HCT116 (cell line): ENCODE measurements around the gene TBL1X. TPM values are rescaled to one million over a fixed set of nuclear protein-coding genes. Genes with fewer than 3 reads are reported as not detected.

ENCODE experiments used
- ATAC-seq: fragments of 200-7000 bp; cut with Tn5 transposase; 2 replicates; pipeline ENCODE4 v1.9.1; 2020; ENCODE audit warnings: mild to moderate bottlenecking, moderate library complexity
- BruUV-seq: library from RNA; stranded (reverse); fragments of 400-500 nt; replicated peaks from 2 replicates; lab custom pipeline; 2021; lab: Mats Ljungman, UMichigan
- CTCF ChIA-PET: fragments of 300-600 bp; sonication (Branson Sonifier 250); formaldehyde crosslinking; loops from one replicate; lab custom pipeline; 2021; ENCODE audit warnings: antibody characterized with exemption; lab: Charles Lee
- POLR2A ChIA-PET: fragments of 300-600, 350-600 bp; sonication (Branson Sonifier 250); formaldehyde crosslinking; loops from one replicate; lab custom pipeline; 2021; ENCODE audit warnings: antibody characterized with exemption; lab: Charles Lee
- RAD21 ChIA-PET, 2 experiments: fragments of 300-600 bp; sonication (Branson Sonifier 250); formaldehyde crosslinking; loops; one replicate each; lab custom pipeline; 2023; ENCODE audit warnings: low total read pairs in 2 of 2; ENCODE audit not compliant: uncharacterized antibody in 2 of 2, unreplicated experiment in 2 of 2, low non-redundant PET in 1 of 2; lab: Charles Lee
- DNase-seq: peaks from one replicate; pipeline ENCODE4 v3.0.0-alpha.2; 2010; ENCODE audit warnings: low read depth, low spot score
- H2AFZ ChIP-seq: fragments of 200-600 bp; shearing (Covaris generic), sonication (generic); 2 replicates; pipeline ENCODE4 v1.6.1; 2017; ENCODE audit warnings: low read depth, mixed run types, mixed read lengths, antibody characterized with exemption, low read length; ENCODE audit not compliant: poor library complexity, severe bottlenecking
- H3K27ac ChIP-seq: 2 replicates; pipeline ENCODE4 v1.5.1; 2012; ENCODE audit warnings: low read depth, low read length
- H3K27me3 ChIP-seq: fragments of 200-600 bp; sonication (generic); 2 replicates; pipeline ENCODE4 v1.6.1; 2016; ENCODE audit warnings: mixed run types, low read length, mixed read lengths; ENCODE audit not compliant: insufficient read depth
- H3K36me3 ChIP-seq, 2 experiments: fragments of 200-500 bp in 1 of 2; fragments of 200-600 bp in 1 of 2; sonication (Bioruptor generic) in 1 of 2; sonication (generic) in 1 of 2; 2 replicates each; pipeline versions ENCODE4 v1.5.1 to v1.6.1; 2014 to 2016; ENCODE audit warnings: low read length in 2 of 2, inconsistent platforms in 1 of 2, mixed read lengths in 1 of 2, mixed run types in 1 of 2; ENCODE audit not compliant: insufficient read depth in 2 of 2, control insufficient read depth in 1 of 2
- H3K4me1 ChIP-seq, 2 experiments: fragments of 200-600 bp in 1 of 2; sonication (generic) in 1 of 2; 2 replicates each; pipeline versions ENCODE4 v1.5.1 to v1.6.1; 2012 to 2017; ENCODE audit warnings: low read length in 2 of 2, inconsistent platforms in 1 of 2, mild to moderate bottlenecking in 1 of 2, mixed read lengths in 1 of 2, mixed run types in 1 of 2, moderate library complexity in 1 of 2; ENCODE audit not compliant: insufficient read depth in 2 of 2, control insufficient read depth in 1 of 2
- H3K4me2 ChIP-seq: fragments of 200-600 bp; sonication (generic); 2 replicates; pipeline ENCODE4 v1.6.1; 2017; ENCODE audit warnings: mixed run types, low read length, mixed read lengths
- H3K4me3 ChIP-seq, 2 experiments: fragments of 200-600 bp in 1 of 2; sonication (generic) in 1 of 2; replicated peaks in 1 of 2; 2 replicates each; pipeline ENCODE4 v1.5.1; 2011 to 2016; ENCODE audit warnings: low read length in 2 of 2, control low read depth in 1 of 2, low read depth in 1 of 2, mild to moderate bottlenecking in 1 of 2, mixed read lengths in 1 of 2, mixed run types in 1 of 2
- H3K79me2 ChIP-seq: fragments of 200-600 bp; sonication (generic); 2 replicates; pipeline ENCODE4 v1.6.1; 2017; ENCODE audit warnings: mild to moderate bottlenecking, mixed run types, low read length, moderate library complexity, mixed read lengths; ENCODE audit not compliant: insufficient read depth
- H3K9ac ChIP-seq: fragments of 200-600 bp; sonication (generic); 2 replicates; pipeline ENCODE4 v1.6.1; 2016; ENCODE audit warnings: low read length, mixed read lengths
- H3K9me2 ChIP-seq: fragments of 200-600 bp; sonication (generic), shearing (Covaris generic); 2 replicates; pipeline ENCODE4 v1.6.1; 2017; ENCODE audit warnings: mixed run types, mild to moderate bottlenecking, moderate library complexity; ENCODE audit not compliant: insufficient read depth
- H3K9me3 ChIP-seq, 2 experiments: fragments of 200-500 bp in 1 of 2; fragments of 200-600 bp in 1 of 2; sonication (Bioruptor generic) in 1 of 2; sonication (generic) in 1 of 2; 2 replicates each; pipeline ENCODE4 v1.6.1; 2014 to 2017; ENCODE audit warnings: low read length in 2 of 2, mixed read lengths in 2 of 2, inconsistent platforms in 1 of 2, low read depth in 1 of 2, mild to moderate bottlenecking in 1 of 2, mixed run types in 1 of 2, moderate library complexity in 1 of 2; ENCODE audit not compliant: control insufficient read depth in 1 of 2, insufficient read depth in 1 of 2
- H4K20me1 ChIP-seq: fragments of 200-600 bp; sonication (generic), shearing (Covaris generic); 2 replicates; pipeline ENCODE4 v1.6.1; 2017; ENCODE audit warnings: mixed run types, mild to moderate bottlenecking, moderate library complexity; ENCODE audit not compliant: insufficient read depth
- ATF3 ChIP-seq: IDR thresholded peaks from 2 replicates; pipeline ENCODE4 v1.6.1; 2012
- CBX3 ChIP-seq: IDR thresholded peaks from 2 replicates; pipeline ENCODE4 v1.6.1; 2012; ENCODE audit warnings: low read depth
- CEBPB ChIP-seq: IDR thresholded peaks from 2 replicates; pipeline ENCODE4 v1.6.1; 2012; ENCODE audit warnings: low read depth
- CTCF ChIP-seq, 3 experiments: fragments of 200-600 bp in 1 of 3; sonication (generic) in 1 of 3; IDR thresholded peaks in 2 of 3; conservative IDR thresholded peaks in 1 of 3; 2 replicates each; pipeline ENCODE4 v1.5.1; 2012 to 2017; ENCODE audit warnings: low read depth in 2 of 3, low read length in 2 of 3, antibody characterized with exemption in 1 of 3, borderline replicate concordance in 1 of 3, control low read depth in 1 of 3, mild to moderate bottlenecking in 1 of 3, mixed read lengths in 1 of 3, mixed run types in 1 of 3, moderate library complexity in 1 of 3; ENCODE audit not compliant: insufficient read depth in 1 of 3
- EZH2phosphoT487 ChIP-seq: fragments of 200-600 bp; IDR thresholded peaks from 2 replicates; pipeline ENCODE4 v1.6.1; 2018; ENCODE audit warnings: antibody characterized with exemption, borderline replicate concordance
- POLR2AphosphoS5 ChIP-seq: IDR thresholded peaks from 2 replicates; pipeline ENCODE4 v1.6.1; 2011; ENCODE audit warnings: mild to moderate bottlenecking, low read depth, low read length, moderate library complexity
- REST ChIP-seq: IDR thresholded peaks from 2 replicates; pipeline ENCODE4 v1.6.1; 2012; ENCODE audit warnings: low read depth
- SRF ChIP-seq: IDR thresholded peaks from 2 replicates; pipeline ENCODE4 v1.6.1; 2012; ENCODE audit warnings: low read depth
- ZFX ChIP-seq: fragments of 450-650 bp; IDR thresholded peaks from 2 replicates; pipeline ENCODE4 v1.6.1; 2017
- intact Hi-C: fragments of 100-400 bp; cut with micrococcal nuclease; formaldehyde crosslinking; loops from 2 replicates; pipeline ENCODE4 v1.10.0; 2022
- total RNA-seq: library from RNA; stranded (reverse); gene quantifications from one replicate; pipeline ENCODE4 v1.2.1, GENCODE V29; 2021; ENCODE audit not compliant: unreplicated experiment

The TBL1X gene
- total RNA-seq, 1 experiment from 2014 or later = 37.8 TPM

GRCh38 chrX:9668537-9668936, 203.7 kb downstream of the TBL1X start:
- Histone ChIP-seq H3K36me3 (no peaks in the 10 kb centered on the region), H3K9me2 (no peaks in the 10 kb centered on the region), H3K9ac (no peak overlapping the region), H3K9me3 (no peaks in the 10 kb centered on the region), H3K4me3 (no peak overlapping the region), H3K4me1 (no peaks in the 10 kb centered on the region), H2AFZ (no peak overlapping the region), H3K27me3 (no peaks in the 10 kb centered on the region), H3K4me2 (no peak overlapping the region), H3K27ac (no peak overlapping the region), H3K79me2 (no peaks in the 10 kb centered on the region), H4K20me1 (no peaks in the 10 kb centered on the region)
- ChIA-PET CTCF (no interaction called here), POLR2A (no interaction called here), RAD21 (no interaction called here)
- intact Hi-C loops = no loop called here
- DNase-seq = no peak
- no TSS peak for BruUV-seq
- no peak for ATAC-seq
- TF ChIP-seq CTCF (IDR thresholded peaks at IDR 0.05 in 2 of 3, conservative IDR thresholded peaks at IDR 0.05 in 1 of 3; ENCODE audit: borderline replicate concordance in 1 of 3, insufficient read depth in 1 of 3, low read depth in 2 of 3, low read length in 2 of 3) = no peak
- TF ChIP-seq ATF3 = no peak
- TF ChIP-seq SRF = no peak
- no peak for TF ChIP-seq CEBPB
- no peak for TF ChIP-seq CBX3
- TF ChIP-seq POLR2AphosphoS5 = no peak
- no peak for TF ChIP-seq EZH2phosphoT487
- no peak for TF ChIP-seq ZFX
- no peak for TF ChIP-seq REST
